ENCODE measurements around the gene ICAM3. TPM values are rescaled to one million over a fixed set of nuclear protein-coding genes. Genes with fewer than 3 reads are reported as not detected.

The ICAM3 gene
- total RNA-seq, 1 donor from 2014 or later, result 31.3 TPM

DNA sequence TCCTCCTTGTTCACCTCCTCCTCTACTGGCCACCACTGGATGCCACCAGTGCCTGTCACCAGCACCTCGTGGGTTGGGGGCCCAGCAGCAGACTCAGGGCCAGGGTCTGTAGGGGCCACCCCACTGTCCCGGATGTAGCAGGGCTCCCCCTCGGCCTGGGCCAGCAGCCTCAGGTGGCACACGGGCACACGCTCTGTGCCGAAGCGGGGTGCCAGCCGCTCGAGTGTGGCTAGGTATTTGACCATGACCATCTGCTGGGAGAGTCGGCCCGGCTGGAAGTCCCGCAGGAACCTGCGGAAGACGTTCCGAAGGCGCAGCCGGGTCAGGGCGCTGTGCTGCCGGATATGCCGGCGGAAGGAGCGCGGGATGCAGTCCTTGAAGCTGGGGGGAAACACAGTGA, 26.1 kb upstream of the ICAM3 start:
- TF ChIP-seq, protein P1, sequence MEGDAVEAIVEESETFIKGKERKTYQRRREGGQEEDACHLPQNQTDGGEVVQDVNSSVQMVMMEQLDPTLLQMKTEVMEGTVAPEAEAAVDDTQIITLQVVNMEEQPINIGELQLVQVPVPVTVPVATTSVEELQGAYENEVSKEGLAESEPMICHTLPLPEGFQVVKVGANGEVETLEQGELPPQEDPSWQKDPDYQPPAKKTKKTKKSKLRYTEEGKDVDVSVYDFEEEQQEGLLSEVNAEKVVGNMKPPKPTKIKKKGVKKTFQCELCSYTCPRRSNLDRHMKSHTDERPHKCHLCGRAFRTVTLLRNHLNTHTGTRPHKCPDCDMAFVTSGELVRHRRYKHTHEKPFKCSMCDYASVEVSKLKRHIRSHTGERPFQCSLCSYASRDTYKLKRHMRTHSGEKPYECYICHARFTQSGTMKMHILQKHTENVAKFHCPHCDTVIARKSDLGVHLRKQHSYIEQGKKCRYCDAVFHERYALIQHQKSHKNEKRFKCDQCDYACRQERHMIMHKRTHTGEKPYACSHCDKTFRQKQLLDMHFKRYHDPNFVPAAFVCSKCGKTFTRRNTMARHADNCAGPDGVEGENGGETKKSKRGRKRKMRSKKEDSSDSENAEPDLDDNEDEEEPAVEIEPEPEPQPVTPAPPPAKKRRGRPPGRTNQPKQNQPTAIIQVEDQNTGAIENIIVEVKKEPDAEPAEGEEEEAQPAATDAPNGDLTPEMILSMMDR (IDR thresholded peaks at IDR 0.05; ENCODE audit: borderline replicate concordance), result no peak
- Histone ChIP-seq H3K36me3 (peaks cover 95% of the 10 kb centered on the region), H3K27ac (replicated peaks) (no peak overlapping the region), H3K4me1 (no peaks in the 10 kb centered on the region), H3K27me3 (ENCODE audit: low read depth) (no peaks in the 10 kb centered on the region), H3K4me3 (no peak overlapping the region), H3K9me3 (replicated peaks) (no peaks in the 10 kb centered on the region)
- intact Hi-C loops (cut with micrococcal nuclease), result no loop called here
- DNase-seq, result no peak

DNA sequence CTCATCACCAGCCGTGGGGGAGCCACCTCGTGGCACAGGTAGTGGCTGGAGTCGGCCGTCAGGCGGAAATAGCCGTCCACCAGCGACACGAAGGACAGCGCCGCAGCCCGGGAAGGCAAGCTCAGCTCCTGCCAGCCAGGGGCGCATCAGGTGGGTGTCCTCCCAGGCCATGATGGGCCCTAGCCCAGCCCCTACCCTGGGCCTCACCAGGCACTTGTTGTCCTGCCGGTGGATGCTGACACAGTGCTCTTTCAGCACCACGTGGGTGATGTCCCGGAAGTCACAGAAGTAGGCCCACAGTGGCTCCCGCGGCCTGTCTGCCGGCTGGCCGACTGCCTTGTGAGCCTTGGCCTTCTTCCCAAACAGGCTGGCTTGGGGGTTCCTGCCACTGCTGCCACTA, 25.2 kb upstream of the ICAM3 start:
- intact Hi-C loops (cut with micrococcal nuclease), result no loop called here
- Histone ChIP-seq H3K4me1 (no peaks in the 10 kb centered on the region), H3K36me3 (peaks cover 89% of the 10 kb centered on the region), H3K9me3 (replicated peaks) (no peaks in the 10 kb centered on the region), H3K27me3 (ENCODE audit: low read depth) (no peaks in the 10 kb centered on the region), H3K27ac (replicated peaks) (no peak overlapping the region), H3K4me3 (no peak overlapping the region)
- TF ChIP-seq, protein P1 (IDR thresholded peaks at IDR 0.05; ENCODE audit: borderline replicate concordance), result no peak
- no peak for DNase-seq

DNA sequence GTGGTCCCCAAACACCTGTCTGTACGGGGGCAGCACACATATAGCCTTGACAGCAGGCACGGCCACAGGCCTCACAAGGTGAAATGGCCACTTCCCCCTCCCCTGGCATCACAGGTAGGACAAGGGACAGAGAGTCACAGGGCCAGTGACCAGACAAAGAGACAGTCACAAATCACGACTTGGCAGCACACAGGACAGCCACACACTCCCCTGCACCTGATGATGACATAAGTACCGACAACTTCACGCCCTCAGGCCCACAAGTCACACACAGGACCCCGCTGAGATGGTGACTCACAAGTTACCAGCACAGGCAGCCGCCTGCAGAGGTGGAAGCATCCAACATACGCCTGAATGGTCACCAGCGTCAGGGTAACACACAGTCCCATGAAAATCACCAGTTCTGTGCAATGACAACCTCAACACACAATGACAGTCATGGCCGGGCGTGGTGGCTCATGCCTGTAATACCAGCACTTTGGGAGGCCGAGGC, 24.4 kb upstream of the ICAM3 start:
- Histone ChIP-seq H3K4me1 (no peaks in the 10 kb centered on the region), H3K36me3 (peaks cover 89% of the 10 kb centered on the region), H3K27me3 (ENCODE audit: low read depth) (no peaks in the 10 kb centered on the region), H3K9me3 (replicated peaks) (no peaks in the 10 kb centered on the region), H3K4me3 (no peak overlapping the region), H3K27ac (replicated peaks) (no peak overlapping the region)
- intact Hi-C loops (cut with micrococcal nuclease), result no loop called here
- no peak for DNase-seq
- TF ChIP-seq, protein P1 (IDR thresholded peaks at IDR 0.05; ENCODE audit: borderline replicate concordance), result no peak

DNA sequence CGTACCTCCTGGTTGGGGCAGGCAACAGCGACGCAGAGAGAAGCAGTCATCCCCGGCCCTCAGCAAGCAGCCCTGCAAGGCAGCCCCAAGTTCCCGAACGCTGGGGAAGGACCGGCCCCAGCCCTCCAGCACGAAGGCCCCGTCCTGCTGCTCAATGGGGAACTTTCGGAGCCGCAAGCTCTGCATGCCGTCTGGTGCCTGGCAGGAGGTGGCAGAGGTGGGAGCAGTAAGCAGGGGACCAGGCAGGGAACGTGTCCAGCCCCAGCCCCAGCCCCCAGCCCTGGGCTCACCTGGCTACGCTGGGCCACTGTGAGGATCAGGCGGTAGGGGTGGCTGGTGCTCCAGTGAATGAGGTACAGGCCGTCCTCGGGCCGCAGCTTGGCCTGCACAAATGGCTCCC, 22.8 kb upstream of the ICAM3 start:
- Histone ChIP-seq H3K27ac (replicated peaks) (no peak overlapping the region), H3K4me1 (no peaks in the 10 kb centered on the region), H3K9me3 (replicated peaks) (no peaks in the 10 kb centered on the region), H3K27me3 (ENCODE audit: low read depth) (no peaks in the 10 kb centered on the region), H3K36me3 (peaks cover 89% of the 10 kb centered on the region), H3K4me3 (no peak overlapping the region)
- intact Hi-C loops (cut with micrococcal nuclease), result no loop called here
- TF ChIP-seq, protein P1 (IDR thresholded peaks at IDR 0.05; ENCODE audit: borderline replicate concordance), result no peak
- no peak for DNase-seq

DNA sequence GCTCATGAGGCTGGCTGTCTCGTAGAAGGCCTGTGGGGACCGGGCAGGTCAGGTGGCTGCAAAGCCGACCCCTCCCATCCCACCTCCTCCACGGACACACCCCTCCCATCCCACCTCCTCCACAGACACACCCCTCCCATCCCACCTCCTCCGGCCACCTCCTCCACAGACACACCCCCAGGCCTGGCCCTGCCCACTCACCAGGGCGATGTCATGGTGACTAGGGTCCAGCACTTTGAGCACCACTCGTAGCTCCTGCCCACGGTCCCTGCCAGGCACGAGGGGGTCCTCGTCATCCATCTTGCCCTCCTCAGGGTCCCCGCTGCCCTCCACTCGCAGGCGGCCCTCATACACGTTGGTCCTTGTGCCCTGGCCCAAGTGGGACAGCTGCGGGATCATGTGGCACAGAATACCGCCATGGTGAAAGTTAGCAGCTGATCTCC, 22.2 kb upstream of the ICAM3 start:
- H3K4me1 ChIP-seq, result no peaks in the 10 kb centered on the region
- intact Hi-C loops (cut with micrococcal nuclease), result no loop called here
- H3K4me3 ChIP-seq, result no peak overlapping the region
- H3K9me3 ChIP-seq (replicated peaks), result no peaks in the 10 kb centered on the region
- no peak for DNase-seq
- TF ChIP-seq, protein P1 (IDR thresholded peaks at IDR 0.05; ENCODE audit: borderline replicate concordance), result no peak
- no peak overlapping the region for H3K27ac ChIP-seq (replicated peaks)
- peaks cover 87% of the 10 kb centered on the region for H3K36me3 ChIP-seq
- H3K27me3 ChIP-seq (ENCODE audit: low read depth), result no peaks in the 10 kb centered on the region
